Hippocampal formation (tissue), 2 donors: ENCODE measurements around the gene PPL.

Experiments
- DNase-seq, 2 donors: peaks; one replicate each; lab custom pipeline; 2025; lab: John Stamatoyannopoulos, UW

Gene PPL

GRCh38 chr16:4888428-4889135 lies 48.4 kb downstream of the PPL start:
- no peak for DNase-seq

DNA sequence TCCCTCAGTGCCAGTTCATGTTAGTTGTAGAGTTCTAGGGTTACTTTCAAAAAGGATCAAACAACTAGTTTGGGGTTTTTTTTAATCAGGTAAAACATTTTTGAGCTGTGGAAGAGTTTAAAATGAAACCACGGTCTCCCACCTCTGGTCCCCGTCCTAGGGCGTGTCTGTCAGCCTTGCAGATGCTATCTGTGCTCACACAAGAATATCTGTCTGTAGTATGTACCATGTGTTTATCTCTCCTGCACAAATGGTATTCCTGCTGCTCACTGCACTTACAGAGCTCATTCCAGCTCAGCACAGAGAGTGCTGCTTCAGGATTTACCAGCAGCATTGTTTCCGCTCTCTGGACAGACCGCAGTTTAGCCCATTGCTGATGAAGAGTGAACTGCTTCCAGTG lies 50.8 kb downstream of the PPL start:
- DNase-seq = no peak

GRCh38 chr16:4884972-4885874 lies 51.7 kb downstream of the PPL start:
- DNase-seq = no peak

DNA sequence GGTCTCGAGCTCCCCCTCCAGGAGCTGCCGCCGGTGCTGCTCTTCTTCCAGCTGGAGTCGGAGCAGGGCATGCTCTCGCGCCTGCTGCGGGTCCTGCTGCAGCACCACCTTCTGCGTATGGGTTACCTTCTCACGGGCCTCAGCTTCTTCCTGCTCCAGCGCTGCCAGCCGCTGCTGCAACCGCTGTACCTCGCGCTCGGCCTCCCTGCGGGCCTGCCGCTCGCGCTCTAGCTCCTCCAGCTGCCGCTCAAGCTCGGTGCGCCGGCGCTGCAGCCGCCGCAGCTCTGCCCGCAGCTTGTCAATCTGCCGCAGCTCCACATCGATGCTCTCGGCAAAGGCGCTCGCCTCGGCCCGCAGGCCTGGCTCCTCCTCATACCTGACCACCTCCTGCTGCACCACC lies 52.7 kb downstream of the PPL start:
- no peak for DNase-seq

- no peak for DNase-seq
Observed at GRCh38 chr16:4883501-4883900, 53.4 kb downstream of the PPL start.

- no peak for DNase-seq
Observed at GRCh38 chr16:4882633-4883285, 54.2 kb downstream of the PPL start.

GRCh38 chr16:4882000-4882632 lies 54.8 kb downstream of the PPL start:
- DNase-seq = no peak

- no peak for DNase-seq
Observed at GRCh38 chr16:4880006-4880580, 56.9 kb downstream of the PPL start.

- DNase-seq = no peak
Observed at GRCh38 chr16:4879049-4879448, 57.9 kb downstream of the PPL start.

DNA sequence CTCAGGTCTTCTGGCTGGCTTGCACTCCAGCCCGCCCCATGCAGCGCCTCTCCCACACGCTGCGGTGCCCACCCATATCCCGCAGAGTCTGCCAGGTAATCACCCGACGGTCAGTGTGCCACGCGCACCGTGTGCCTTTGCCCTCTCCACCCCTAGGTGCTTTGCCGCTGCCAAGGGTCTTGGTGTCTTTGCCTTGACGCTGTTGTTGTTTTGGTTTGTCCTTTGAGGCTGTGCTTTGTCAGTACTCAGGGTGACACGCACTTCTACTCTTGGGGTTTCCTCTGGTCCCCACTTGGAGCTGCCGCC lies 59.6 kb downstream of the PPL start:
- no peak for DNase-seq

- DNase-seq = no peak
Observed at GRCh38 chr16:4876646-4877379, 60.1 kb downstream of the PPL start.

- DNase-seq = no peak
Observed at GRCh38 chr16:4874666-4875065, 62.3 kb downstream of the PPL start.

DNA sequence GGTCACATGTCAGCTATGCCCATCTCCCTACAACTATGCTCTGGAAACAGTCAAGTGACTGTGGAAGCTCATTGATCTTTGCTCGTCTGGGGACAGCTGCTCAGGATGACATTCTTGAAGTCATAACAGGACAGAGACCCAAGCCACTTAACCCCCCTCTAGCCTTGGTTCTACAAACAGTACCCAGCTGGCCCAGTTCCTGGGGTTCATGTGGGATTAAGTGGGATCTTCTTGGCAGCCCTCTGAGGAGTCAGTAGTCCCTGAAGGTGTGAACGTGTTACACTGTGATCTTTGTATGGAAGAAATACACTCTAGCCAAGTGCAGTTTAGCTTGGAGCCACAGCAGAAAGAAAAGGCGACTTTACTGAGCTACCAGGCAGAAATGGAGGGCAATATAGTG lies 63.9 kb downstream of the PPL start:
- DNase-seq = no peak

DNA sequence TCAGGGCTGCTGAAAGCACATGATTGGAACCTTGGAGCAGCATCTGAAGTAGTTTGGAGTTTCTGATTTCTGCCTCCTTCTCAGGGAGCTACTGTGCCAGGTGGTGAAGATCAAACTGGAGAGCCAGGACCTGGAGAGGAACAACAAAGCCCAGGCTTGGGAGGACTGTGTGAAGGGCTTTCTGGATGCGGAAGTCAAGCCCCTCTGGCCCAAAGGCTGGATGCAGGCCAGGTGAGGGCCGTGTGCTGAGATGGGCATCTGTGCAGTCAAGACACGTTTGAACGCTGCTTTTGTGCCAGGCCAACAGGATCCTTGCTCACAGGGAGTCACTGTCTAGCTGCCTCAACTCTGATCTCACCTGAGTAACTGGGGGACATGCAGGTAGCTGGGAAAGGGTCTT lies 65.9 kb downstream of the PPL start:
- DNase-seq = no peak

DNA sequence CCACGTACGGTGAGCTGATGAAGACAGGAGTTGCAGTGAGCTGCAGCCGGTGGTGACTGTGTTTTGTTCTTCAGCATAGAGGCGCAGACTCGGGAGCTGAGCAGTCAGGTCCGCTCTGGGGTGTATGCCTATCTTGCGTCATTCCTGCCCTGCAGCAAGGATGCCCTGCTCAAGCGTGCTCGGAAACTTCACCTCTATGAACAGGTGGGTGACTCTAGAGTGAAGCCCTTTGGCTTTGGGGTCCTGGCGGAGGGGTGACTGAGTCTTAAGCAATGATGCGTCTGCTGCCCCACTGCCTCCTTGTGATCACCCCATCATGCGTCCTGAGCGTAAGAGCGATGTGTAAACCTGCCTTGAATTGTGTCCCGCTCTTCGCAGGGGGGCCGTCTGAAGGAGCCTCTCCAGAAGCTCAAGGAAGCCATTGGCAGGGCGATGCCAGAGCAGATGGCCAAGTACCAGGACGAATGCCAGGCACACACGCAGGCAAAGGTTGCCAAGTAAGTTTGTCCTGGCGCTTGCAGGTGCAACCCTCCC lies 66.7 kb downstream of the PPL start:
- DNase-seq = no peak

GRCh38 chr16:4869147-4869805 lies 67.7 kb downstream of the PPL start:
- DNase-seq = no peak

DNA sequence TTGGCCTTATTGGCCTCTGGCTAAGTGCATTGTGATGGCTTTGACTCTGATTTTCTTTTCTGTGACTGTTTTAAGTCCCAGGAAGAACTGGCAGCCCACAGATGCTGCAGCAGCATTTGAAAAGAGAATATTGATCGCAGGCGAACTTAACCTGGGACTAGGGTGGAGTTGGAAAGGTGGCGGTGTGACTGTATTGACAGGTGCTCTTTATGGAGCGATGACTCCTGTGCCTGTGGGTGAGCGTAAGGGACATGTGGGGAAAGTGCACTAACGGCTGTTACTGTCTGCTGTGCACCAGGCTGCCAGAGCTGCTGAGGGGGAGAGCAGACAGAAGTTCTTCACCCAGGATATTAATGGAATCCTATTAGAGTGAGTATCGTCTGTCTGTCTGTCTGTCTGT lies 68.4 kb downstream of the PPL start:
- DNase-seq = no peak

DNA sequence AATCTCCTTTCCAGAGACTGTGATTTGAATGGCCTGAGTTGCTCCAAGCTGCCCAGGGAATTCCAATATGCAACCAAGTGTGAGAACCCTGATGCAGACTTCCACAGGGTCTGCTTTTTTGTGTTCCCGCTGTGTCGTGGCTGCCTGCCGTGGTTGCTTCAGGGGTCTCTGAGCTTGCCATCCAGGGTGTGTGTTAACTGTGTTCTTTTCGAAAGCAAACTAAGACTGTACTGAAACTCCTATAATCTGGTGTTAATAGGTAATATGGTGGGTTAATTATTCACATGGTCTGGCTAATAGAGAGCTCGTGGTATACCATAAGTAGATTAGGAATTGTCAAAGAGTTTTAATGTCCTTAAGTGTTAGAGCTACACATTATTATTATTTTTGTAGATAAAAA lies 68.9 kb downstream of the PPL start:
- no peak for DNase-seq

DNA sequence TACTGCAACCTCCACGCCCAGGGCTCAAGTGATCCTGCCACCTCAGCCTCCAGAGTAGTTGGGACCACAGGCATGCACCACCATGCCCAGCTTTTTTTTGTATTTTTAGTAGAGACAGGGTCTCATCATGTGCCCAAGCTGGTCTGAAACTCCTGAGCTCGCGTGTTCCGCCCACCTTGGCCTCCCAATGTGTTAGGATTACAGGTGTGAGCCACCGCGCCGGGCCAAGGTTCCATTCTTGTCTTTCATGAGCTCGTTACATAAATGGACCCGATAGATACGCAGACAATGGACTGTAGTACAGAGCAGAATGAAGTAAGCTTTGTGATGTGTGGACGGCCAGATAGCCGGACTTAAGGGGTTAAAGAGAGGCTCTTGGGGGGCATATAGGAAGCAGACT lies 70.4 kb downstream of the PPL start:
- DNase-seq = no peak

- DNase-seq = no peak
Observed at GRCh38 chr16:4865231-4865860, 71.6 kb downstream of the PPL start.
